LNCaP clone FGC (cell line): Measurements from ENCODE around the gene AGAP2.
A peak's percentile ranks its signal among the peaks of the same experiment; 100 is the strongest.

Experiments used
- DNase-seq: peaks from one replicate; pipeline ENCODE4 v3.0.0-alpha.2; 2011; ENCODE audit warnings: low read depth
- H3K4me3 ChIP-seq: 2 replicates; pipeline ENCODE4 v1.5.1; 2011; ENCODE audit warnings: mild to moderate bottlenecking, low read depth, low read length, control low read depth
- CTCF ChIP-seq: IDR thresholded peaks from 2 replicates; pipeline ENCODE4 v1.5.1; 2012; ENCODE audit warnings: mild to moderate bottlenecking; ENCODE audit not compliant: control insufficient read depth, insufficient read depth; ENCODE audit errors: extremely low read depth

Gene AGAP2

GRCh38 chr12:57745485-57745881 is 6.9 kb upstream of the AGAP2 start:
- no peak for DNase-seq
- H3K4me3 ChIP-seq = peak overlapping the region; percentile 71
- TF ChIP-seq CTCF = no peak

GRCh38 chr12:57744777-57745484 is 6.4 kb upstream of the AGAP2 start, which contains the start of gene TSPAN31:
TSS of gene TSPAN31 (plus strand) at chr12:57745039. CDS start at chr12:57745155, 116 bp downstream.
- peak within 1 kb of the TSS; percentile 71 for H3K4me3 ChIP-seq
- TF ChIP-seq CTCF = no peak
- DNase-seq = peak; percentile 98

- peak overlapping the region; percentile 71 for H3K4me3 ChIP-seq
- no peak for DNase-seq
- TF ChIP-seq CTCF = no peak
Observed at GRCh38 chr12:57744194-57744776, 5.7 kb upstream of the AGAP2 start.

GRCh38 chr12:57743769-57744168 is 5.2 kb upstream of the AGAP2 start:
- no peak for TF ChIP-seq CTCF
- H3K4me3 ChIP-seq = peak overlapping the region; percentile 71
- no peak for DNase-seq

- no peak for DNase-seq
- TF ChIP-seq CTCF = no peak
- no peak overlapping the region for H3K4me3 ChIP-seq
Observed at GRCh38 chr12:57741844-57742738, 3.5 kb upstream of the AGAP2 start.

GRCh38 chr12:57741413-57741789 is 2.9 kb upstream of the AGAP2 start:
- no peak for DNase-seq
- H3K4me3 ChIP-seq = no peak overlapping the region
- TF ChIP-seq CTCF = no peak
